ENCODE results near the gene PHC1.

- TF ChIP-seq FOXK2 (IDR thresholded peaks at IDR 0.05): no peak
- TF ChIP-seq SUZ12 (IDR thresholded peaks at IDR 0.05): no peak
- no peak for TF ChIP-seq TARDBP (IDR thresholded peaks at IDR 0.05)
- TF ChIP-seq BHLHE40 (IDR thresholded peaks at IDR 0.05; ENCODE audit: borderline replicate concordance): no peak
- no peak for TF ChIP-seq PKNOX1 (IDR thresholded peaks at IDR 0.05)
- no peak for TF ChIP-seq FOXM1 (IDR thresholded peaks at IDR 0.05; ENCODE audit: borderline replicate concordance)
- TF ChIP-seq SP1 (IDR thresholded peaks at IDR 0.05): no peak
- no peak for TF ChIP-seq ELF4 (IDR thresholded peaks at IDR 0.05)
- no peak for TF ChIP-seq ARNT (IDR thresholded peaks at IDR 0.05)
- TF ChIP-seq CTBP1 (IDR thresholded peaks at IDR 0.05; ENCODE audit: borderline replicate concordance): no peak
These were observed 43.7 kb upstream of the PHC1 start for GRCh38 chr12:8870586-8870985.

All from HEK293T (cell line).